HS-5 (cell line): ENCODE measurements around the gene VSTM2L.
"Not testable (repeated sequence)": the region's sequence is repeated elsewhere in the genome, so short reads cannot be mapped to it uniquely, and the experiment has no call there.

ENCODE experiments used
- DNase-seq: peaks from one replicate; pipeline ENCODE4 v3.0.0-alpha.2; 2012; ENCODE audit warnings: low read depth

The VSTM2L gene

GRCh38 chr20:37902504-37903313 is at the start of gene VSTM2L:
VSTM2L (plus strand) TSS chr20:37903127; CDS start chr20:37903351, 224 bp downstream.
- no peak for DNase-seq

- DNase-seq = no peak
Observed at GRCh38 chr20:37853823-37854375, 49.0 kb upstream of the VSTM2L start.

- DNase-seq = not testable (repeated sequence)
Observed at GRCh38 chr20:37856034-37856433, 46.9 kb upstream of the VSTM2L start.

GRCh38 chr20:37856932-37857660 is 45.8 kb upstream of the VSTM2L start:
- DNase-seq = peak; percentile 90

- DNase-seq = no peak
Observed at GRCh38 chr20:37859406-37860171, 43.3 kb upstream of the VSTM2L start.

GRCh38 chr20:37863289-37863688 is 39.6 kb upstream of the VSTM2L start:
- DNase-seq = no peak

GRCh38 chr20:37864298-37864697 is 38.6 kb upstream of the VSTM2L start:
- DNase-seq = no peak

- no peak for DNase-seq
Observed at GRCh38 chr20:37866051-37866450, 36.9 kb upstream of the VSTM2L start.

- DNase-seq = no peak
Observed at GRCh38 chr20:37867289-37868195, 35.4 kb upstream of the VSTM2L start.

GRCh38 chr20:37868851-37869333 is 34.0 kb upstream of the VSTM2L start:
- DNase-seq = no peak

GRCh38 chr20:37869334-37869861 is 33.5 kb upstream of the VSTM2L start:
- no peak for DNase-seq

- no peak for DNase-seq
Observed at GRCh38 chr20:37870294-37870693, 32.6 kb upstream of the VSTM2L start.

- DNase-seq = no peak
Observed at GRCh38 chr20:37871751-37872150, 31.2 kb upstream of the VSTM2L start.

- no peak for DNase-seq
Observed at GRCh38 chr20:37872161-37872560, 30.8 kb upstream of the VSTM2L start.

- no peak for DNase-seq
Observed at GRCh38 chr20:37873884-37874283, 29.0 kb upstream of the VSTM2L start.

GRCh38 chr20:37875460-37876175 is 27.3 kb upstream of the VSTM2L start:
- no peak for DNase-seq

- no peak for DNase-seq
Observed at GRCh38 chr20:37876863-37877262, 26.1 kb upstream of the VSTM2L start.

GRCh38 chr20:37877832-37878772 is 24.8 kb upstream of the VSTM2L start:
- DNase-seq = no peak
